HEK293T (cell line): Measurements from ENCODE around the gene FARSA.

ENCODE experiments used
- ELF4 ChIP-seq: fragments of 450-650 bp; IDR thresholded peaks from 2 replicates; pipeline ENCODE4 v1.6.1; 2017; ENCODE audit warnings: antibody characterized with exemption
- FOXK2 ChIP-seq: fragments of 450-650 bp; IDR thresholded peaks from 2 replicates; pipeline ENCODE4 v1.6.1; 2016; ENCODE audit warnings: mild to moderate bottlenecking
- NFRKB ChIP-seq: fragments of 450-650 bp; IDR thresholded peaks from 2 replicates; pipeline ENCODE4 v1.6.1; 2016; ENCODE audit warnings: mild to moderate bottlenecking, moderate library complexity
- TARDBP ChIP-seq: fragments of 450-650 bp; IDR thresholded peaks from 2 replicates; pipeline ENCODE4 v1.6.1; 2016
- ZNF384 ChIP-seq: fragments of 450-650 bp; IDR thresholded peaks from 2 replicates; pipeline ENCODE4 v1.6.1; 2016

DNA sequence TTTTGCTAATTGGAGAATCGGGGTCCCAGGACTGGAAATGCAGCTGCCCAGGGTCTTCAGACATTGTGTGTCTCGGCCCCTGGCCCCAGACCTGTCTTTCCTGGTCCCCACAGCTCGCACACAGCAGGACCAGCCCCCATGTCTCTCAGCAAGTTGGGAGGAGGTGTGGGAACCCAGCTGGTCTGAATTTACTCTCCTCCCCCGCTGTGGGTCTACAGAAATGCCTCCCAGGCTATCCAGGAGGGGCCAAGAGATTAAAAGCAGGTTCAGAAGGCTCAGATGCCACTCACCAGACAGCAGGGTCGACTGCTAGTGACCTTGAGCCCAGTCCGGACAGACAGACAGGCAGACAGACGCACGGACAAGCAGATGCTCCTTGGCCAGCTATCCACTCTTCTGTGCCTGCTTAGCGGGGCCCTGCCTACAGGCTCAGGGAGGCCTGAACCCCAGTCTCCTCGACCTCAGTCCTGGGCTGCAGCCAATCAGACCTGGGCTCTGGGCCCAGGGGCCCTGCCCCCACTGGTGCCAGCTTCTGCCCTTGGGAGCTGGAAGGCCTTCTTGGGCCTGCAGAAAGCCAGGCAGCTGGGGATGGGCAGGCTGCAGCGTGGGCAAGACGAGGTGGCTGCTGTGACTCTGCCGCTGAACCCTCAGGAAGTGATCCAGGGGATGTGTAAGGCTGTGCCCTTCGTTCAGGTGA is 35.9 kb upstream of the FARSA start, which contains the start of gene DAND5:
- TF ChIP-seq ELF4 (no peak), NFRKB (no peak), FOXK2 (no peak), ZNF384 (no peak), TARDBP (no peak)
